ENCODE data around the gene TRPM7. TPM values are rescaled to one million over a fixed set of nuclear protein-coding genes. Genes with fewer than 3 reads are reported as not detected.

The TRPM7 gene
- total and polyA plus RNA-seq, 9 of the 15 experiments (the other 6 are each of a cell fraction or from before 2014, with no cell fraction given): 12.3 to 59.2 (median 31.5) TPM

DNA sequence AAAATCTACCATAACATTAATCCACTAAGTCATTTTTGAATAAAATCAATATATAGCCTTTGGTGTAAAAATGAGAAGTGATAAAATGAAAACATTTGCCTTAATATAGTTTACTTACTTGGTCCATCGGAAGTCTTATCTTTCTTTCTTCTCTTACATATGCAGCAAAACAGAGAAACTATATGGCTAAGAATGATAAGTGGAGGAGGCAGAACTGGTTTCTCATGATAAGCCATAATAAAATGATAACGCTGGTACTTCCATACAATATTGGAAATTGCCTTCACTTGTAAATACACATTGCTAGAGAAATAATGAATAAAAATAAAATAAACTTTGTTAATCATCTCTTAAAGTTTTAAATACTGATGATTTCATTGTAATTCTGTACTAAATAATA lies 92.3 kb downstream of the TRPM7 start (continued):
- no peak for TF ChIP-seq NEUROD1 (IDR thresholded peaks at IDR 0.05; ENCODE audit: borderline replicate concordance, low read depth, low read length, partially characterized antibody)
- TF ChIP-seq MBD2 (IDR thresholded peaks at IDR 0.05; ENCODE audit: borderline replicate concordance, low read depth): no peak
- no peak for TF ChIP-seq ZNF253 (CRISPR knock-in tag; conservative IDR thresholded peaks at IDR 0.05)
- TF ChIP-seq BRD9 (IDR thresholded peaks at IDR 0.05; ENCODE audit: low read depth, partially characterized antibody): no peak
- TF ChIP-seq NONO (IDR thresholded peaks at IDR 0.05; ENCODE audit: low read depth in 2 of 2, low read length in 1 of 2): no peak
- TF ChIP-seq, protein P1, sequence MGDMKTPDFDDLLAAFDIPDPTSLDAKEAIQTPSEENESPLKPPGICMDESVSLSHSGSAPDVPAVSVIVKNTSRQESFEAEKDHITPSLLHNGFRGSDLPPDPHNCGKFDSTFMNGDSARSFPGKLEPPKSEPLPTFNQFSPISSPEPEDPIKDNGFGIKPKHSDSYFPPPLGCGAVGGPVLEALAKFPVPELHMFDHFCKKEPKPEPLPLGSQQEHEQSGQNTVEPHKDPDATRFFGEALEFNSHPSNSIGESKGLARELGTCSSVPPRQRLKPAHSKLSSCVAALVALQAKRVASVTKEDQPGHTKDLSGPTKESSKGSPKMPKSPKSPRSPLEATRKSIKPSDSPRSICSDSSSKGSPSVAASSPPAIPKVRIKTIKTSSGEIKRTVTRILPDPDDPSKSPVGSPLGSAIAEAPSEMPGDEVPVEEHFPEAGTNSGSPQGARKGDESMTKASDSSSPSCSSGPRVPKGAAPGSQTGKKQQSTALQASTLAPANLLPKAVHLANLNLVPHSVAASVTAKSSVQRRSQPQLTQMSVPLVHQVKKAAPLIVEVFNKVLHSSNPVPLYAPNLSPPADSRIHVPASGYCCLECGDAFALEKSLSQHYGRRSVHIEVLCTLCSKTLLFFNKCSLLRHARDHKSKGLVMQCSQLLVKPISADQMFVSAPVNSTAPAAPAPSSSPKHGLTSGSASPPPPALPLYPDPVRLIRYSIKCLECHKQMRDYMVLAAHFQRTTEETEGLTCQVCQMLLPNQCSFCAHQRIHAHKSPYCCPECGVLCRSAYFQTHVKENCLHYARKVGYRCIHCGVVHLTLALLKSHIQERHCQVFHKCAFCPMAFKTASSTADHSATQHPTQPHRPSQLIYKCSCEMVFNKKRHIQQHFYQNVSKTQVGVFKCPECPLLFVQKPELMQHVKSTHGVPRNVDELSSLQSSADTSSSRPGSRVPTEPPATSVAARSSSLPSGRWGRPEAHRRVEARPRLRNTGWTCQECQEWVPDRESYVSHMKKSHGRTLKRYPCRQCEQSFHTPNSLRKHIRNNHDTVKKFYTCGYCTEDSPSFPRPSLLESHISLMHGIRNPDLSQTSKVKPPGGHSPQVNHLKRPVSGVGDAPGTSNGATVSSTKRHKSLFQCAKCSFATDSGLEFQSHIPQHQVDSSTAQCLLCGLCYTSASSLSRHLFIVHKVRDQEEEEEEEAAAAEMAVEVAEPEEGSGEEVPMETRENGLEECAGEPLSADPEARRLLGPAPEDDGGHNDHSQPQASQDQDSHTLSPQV (IDR thresholded peaks at IDR 0.05): no peak
- peak; percentile 100 for TF ChIP-seq ARID3A (IDR thresholded peaks at IDR 0.05; ENCODE audit: borderline replicate concordance, low read depth, low read length)
- no peak for TF ChIP-seq PHTF2 (CRISPR knock-in tag; IDR thresholded peaks at IDR 0.05)
- peak; percentile 42; the same call in 1 of the 2 replicates for TF ChIP-seq POLR2H (tag; IDR thresholded peaks at IDR 0.05; ENCODE audit: low read depth)
- no peak for TF ChIP-seq TGIF2 (CRISPR knock-in tag; IDR thresholded peaks at IDR 0.05)
- no peak for TF ChIP-seq KLF13 (tag; IDR thresholded peaks at IDR 0.05; ENCODE audit: borderline replicate concordance, low read depth)
- TF ChIP-seq LEF1 (IDR thresholded peaks at IDR 0.05): peak; percentile 59; the same call in 1 of the 2 replicates
- TF ChIP-seq SMARCC2 (IDR thresholded peaks at IDR 0.05; ENCODE audit: low read depth): peak; percentile 92
- TF ChIP-seq TFAM (CRISPR knock-in tag; conservative IDR thresholded peaks at IDR 0.05): no peak
- peak; percentile 97 for TF ChIP-seq TEAD4 (IDR thresholded peaks at IDR 0.05; ENCODE audit: low read length)
- TF ChIP-seq TEAD4 (CRISPR knock-in tag; IDR thresholded peaks at IDR 0.05; ENCODE audit: borderline replicate concordance): no peak
- peak; percentile 89 for TF ChIP-seq PML (IDR thresholded peaks at IDR 0.05; ENCODE audit: low read length)
- TF ChIP-seq, protein P2, sequence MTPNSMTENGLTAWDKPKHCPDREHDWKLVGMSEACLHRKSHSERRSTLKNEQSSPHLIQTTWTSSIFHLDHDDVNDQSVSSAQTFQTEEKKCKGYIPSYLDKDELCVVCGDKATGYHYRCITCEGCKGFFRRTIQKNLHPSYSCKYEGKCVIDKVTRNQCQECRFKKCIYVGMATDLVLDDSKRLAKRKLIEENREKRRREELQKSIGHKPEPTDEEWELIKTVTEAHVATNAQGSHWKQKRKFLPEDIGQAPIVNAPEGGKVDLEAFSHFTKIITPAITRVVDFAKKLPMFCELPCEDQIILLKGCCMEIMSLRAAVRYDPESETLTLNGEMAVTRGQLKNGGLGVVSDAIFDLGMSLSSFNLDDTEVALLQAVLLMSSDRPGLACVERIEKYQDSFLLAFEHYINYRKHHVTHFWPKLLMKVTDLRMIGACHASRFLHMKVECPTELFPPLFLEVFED (CRISPR knock-in tag; conservative IDR thresholded peaks at IDR 0.05): no peak
- TF ChIP-seq SP1 (CRISPR knock-in tag; IDR thresholded peaks at IDR 0.05): no peak
- no peak for TF ChIP-seq BRF2 (IDR thresholded peaks at IDR 0.05; ENCODE audit: borderline replicate concordance, insufficient read depth, insufficient read length)
- peak; percentile 62 for TF ChIP-seq HDAC3 (IDR thresholded peaks at IDR 0.05; ENCODE audit: borderline replicate concordance, partially characterized antibody)
- no peak for TF ChIP-seq C11orf30 (IDR thresholded peaks at IDR 0.05; ENCODE audit: low read depth)
